Measurements from ENCODE around the gene IQSEC2.

DNA sequence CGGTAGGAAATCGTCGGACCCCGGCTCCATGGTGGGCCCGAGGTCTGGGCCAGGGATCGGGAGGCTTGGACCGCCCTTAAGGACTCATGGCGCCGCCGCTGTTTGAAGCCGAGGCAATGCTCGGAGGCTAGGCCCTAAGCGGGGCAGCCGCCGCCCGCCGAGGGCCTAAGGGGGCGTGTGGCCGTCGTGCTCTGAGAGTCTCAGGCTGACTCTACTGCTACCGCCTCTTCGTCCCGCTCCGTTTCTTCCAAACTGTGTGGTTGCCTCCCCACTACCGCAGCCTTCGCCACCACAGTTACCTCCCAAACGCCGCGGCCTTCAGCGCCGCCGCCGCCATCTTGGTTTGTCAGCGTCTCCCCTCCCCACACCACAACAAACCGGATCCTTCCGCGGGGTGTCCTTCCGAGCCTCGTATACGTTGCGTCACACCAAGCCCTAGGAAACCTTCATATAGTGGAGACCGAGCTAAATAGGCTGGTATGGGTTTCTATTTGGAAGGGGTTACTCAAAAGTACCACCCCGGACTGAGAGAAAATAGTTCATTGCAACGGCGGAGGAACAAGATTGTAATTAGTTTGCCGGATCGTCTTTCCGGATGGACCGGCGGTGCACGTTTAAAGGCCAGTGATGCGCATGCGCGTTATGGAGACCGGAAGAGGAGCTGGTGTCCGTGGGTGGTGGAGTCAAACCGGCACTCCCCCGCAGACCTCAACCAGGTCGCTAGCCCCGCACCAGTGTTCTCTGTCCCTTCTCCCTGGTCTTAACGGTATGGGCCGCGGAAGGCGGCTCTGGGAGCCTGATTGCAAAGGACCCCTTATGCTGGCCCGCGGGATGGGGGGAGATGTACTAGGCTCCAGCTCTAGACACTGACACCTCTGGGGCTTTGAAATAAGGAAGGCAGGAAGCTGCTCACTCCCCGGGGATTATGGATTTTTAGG lies 56.3 kb downstream of the IQSEC2 start, which contains the start of gene KDM5C:
- TF ChIP-seq, protein P1, sequence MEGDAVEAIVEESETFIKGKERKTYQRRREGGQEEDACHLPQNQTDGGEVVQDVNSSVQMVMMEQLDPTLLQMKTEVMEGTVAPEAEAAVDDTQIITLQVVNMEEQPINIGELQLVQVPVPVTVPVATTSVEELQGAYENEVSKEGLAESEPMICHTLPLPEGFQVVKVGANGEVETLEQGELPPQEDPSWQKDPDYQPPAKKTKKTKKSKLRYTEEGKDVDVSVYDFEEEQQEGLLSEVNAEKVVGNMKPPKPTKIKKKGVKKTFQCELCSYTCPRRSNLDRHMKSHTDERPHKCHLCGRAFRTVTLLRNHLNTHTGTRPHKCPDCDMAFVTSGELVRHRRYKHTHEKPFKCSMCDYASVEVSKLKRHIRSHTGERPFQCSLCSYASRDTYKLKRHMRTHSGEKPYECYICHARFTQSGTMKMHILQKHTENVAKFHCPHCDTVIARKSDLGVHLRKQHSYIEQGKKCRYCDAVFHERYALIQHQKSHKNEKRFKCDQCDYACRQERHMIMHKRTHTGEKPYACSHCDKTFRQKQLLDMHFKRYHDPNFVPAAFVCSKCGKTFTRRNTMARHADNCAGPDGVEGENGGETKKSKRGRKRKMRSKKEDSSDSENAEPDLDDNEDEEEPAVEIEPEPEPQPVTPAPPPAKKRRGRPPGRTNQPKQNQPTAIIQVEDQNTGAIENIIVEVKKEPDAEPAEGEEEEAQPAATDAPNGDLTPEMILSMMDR (IDR thresholded peaks at IDR 0.05) = peak in 2 of 6 experiments; percentile 9 to 29
- TF ChIP-seq POLR2A (IDR thresholded peaks at IDR 0.05) (peak in 3 of 4 donors; percentile 56 to 76 (median 66)), EP300 (IDR thresholded peaks at IDR 0.05) (no peak), POLR2AphosphoS5 (IDR thresholded peaks at IDR 0.05) (peak; percentile 70 to 74)
